PC-3 (cell line): Measurements from ENCODE around the gene POLD1.

Experiments
- CTCF ChIP-seq: fragments of 300-600 bp; sonication (generic); conservative IDR thresholded peaks from 2 replicates; pipeline ENCODE4 v1.5.1; 2017; ENCODE audit warnings: antibody characterized with exemption, low read depth, mild to moderate bottlenecking, low read length
- EZH2 ChIP-seq: fragments of 300-600 bp; sonication (generic); IDR thresholded peaks from one replicate; pipeline ENCODE4 v1.6.1; 2017; ENCODE audit warnings: antibody characterized with exemption, mild to moderate bottlenecking, low read length; ENCODE audit not compliant: unreplicated experiment
- EZH2phosphoT487 ChIP-seq: fragments of 300-600 bp; sonication (generic); IDR thresholded peaks from 2 replicates; pipeline ENCODE4 v1.6.1; 2018; ENCODE audit warnings: mild to moderate bottlenecking, antibody characterized with exemption, low read length, borderline replicate concordance

GRCh38 chr19:50444059-50444458 lies 59.9 kb downstream of the POLD1 start:
- TF ChIP-seq CTCF (no peak), EZH2 (no peak), EZH2phosphoT487 (no peak)
